GM18873 (cell line): ENCODE results near the gene RBBP5.
"Not testable (repeated sequence)": the region's sequence is repeated elsewhere in the genome, so short reads cannot be mapped to it uniquely, and the experiment has no call there.

ENCODE experiments used
- ATAC-seq: cut with Tn5 transposase; IDR thresholded peaks from one replicate; pipeline ENCODE4 v1.9.1; 2021; ENCODE audit warnings: mild to moderate bottlenecking, moderate library complexity, moderate number of reproducible peaks; ENCODE audit not compliant: unreplicated experiment, low FRiP score

The RBBP5 gene

GRCh38 chr1:205121660-205122488, at the start of gene RBBP5:
Gene RBBP5 (minus strand): TSS chr1:205121978. CDS start chr1:205121873, 105 bp downstream.
- ATAC-seq, result peak; percentile 85

GRCh38 chr1:205171369-205171768, 49.6 kb upstream of the RBBP5 start:
- no peak for ATAC-seq

GRCh38 chr1:205170532-205171269, 48.9 kb upstream of the RBBP5 start:
- no peak for ATAC-seq

DNA sequence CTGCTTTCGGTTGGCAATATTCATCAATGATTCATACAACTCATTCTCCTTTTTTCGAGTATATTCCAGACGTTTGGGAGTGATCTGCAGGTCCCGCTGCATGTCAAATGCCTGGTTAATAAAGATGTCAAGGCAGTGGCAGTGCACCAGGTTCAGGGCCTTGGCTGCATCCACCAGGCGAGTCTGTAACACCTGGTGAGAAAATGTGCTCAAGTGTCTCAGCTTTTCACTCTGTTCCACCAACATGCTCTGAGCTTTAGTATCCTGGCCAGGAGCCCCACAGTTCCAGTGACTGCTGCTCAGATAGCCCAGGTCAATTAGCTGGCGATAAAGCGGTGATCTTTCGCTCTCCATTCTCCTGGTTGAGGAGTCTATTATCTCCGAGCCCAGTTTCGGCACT, 47.5 kb upstream of the RBBP5 start:
- ATAC-seq, result no peak

GRCh38 chr1:205168291-205168690, 46.5 kb upstream of the RBBP5 start:
- ATAC-seq, result no peak

DNA sequence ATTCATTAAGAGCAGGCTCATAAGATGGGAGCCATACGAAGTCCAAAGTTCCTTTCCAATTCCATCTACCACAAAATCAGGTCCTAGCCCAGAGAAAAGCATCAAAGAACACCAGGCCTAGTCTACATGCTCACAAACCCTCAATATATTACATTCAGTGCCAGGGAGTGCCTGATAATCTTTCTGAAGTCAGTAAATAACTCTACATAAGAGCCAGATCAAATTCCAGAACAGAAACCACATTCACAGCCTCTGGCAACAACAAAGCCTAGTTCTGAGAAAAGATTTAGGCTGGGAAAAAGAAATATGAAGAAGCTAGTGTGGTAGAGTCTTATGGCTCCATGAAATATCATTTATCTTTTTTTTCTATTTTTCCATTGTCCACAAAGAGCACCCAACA, 40.5 kb upstream of the RBBP5 start:
- ATAC-seq, result no peak

- ATAC-seq, result no peak
These were observed 39.3 kb upstream of the RBBP5 start for GRCh38 chr1:205161076-205161475.

DNA sequence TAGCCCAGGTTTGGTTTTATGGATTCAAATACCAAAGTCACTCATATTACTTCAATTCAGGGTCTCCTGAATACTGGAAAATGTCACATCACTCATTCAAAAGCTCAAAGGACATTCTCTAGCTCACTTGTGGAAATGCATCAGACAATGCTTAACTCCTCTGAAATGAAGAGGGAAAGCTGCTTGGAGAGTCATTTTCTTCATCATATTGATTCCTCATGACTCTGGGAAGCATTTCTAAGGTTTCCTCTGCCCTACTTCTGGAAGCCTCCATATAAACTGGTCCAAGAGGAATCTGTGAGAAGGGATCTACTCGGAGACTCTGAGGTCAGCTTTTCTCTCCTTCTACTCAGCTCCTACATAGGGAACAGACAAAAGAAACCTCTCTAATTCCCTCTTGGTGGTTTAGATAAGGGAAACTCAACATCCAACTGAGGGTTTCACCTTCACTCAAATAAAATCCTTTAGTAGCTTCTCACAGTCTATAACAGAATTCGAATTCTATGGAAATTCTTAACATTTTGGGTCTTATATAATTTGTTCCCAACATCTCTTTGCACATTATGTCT, 36.4 kb upstream of the RBBP5 start:
- no peak for ATAC-seq

DNA sequence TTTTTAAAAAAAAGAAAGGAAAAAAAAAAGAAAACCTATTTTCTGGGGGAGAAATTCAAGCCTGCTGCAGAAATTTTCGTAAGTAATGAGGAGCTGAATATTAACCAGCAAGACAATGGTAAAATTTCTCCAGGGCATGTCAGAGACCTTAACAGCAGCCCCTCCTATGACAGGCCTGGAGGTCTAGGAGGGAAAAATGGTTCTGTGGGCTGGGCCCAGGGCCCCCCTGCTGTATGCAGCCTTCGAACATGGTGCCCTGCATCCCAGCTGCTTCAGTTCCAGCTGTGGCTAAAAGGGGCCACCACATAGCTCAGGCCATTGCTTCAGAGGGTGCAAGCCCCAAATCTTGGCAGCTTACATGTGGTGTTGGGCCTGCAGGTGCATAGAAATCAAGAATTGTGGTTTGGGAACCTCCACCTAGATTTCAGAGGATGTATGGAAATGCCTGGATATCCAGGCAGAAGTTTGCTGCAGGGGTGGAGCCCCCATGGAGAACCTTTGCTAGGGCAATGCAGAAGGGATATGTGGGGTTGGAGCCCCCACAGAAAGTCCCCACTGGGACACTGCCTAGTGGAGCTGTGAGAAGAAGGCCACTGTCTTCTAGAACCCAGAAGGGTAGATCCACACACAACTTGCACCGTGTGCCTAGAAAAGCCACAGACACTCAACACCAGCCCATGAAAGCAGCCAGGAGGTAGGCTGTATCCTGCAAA, 34.0 kb upstream of the RBBP5 start:
- not testable (repeated sequence) for ATAC-seq

DNA sequence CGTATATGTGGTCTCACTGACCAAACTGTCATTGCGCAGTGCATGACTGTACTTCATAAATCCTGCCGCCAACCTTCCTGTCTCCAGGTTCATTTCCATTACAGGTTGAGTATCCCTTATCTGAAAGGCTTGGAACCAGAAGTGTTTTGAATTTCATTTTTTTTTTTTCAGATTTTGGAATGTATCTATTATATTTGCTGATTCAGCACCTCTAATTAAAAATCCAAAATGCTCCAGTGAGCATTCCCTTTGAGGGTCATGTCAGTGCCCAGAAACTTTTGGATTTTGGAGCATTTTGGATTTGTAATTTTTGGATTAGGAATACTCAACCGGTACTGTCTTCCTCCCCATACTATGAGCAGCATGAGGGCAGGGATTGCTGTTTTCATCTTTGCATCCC, 30.7 kb upstream of the RBBP5 start:
- no peak for ATAC-seq

- ATAC-seq, result no peak
These were observed 29.1 kb upstream of the RBBP5 start for GRCh38 chr1:205150651-205151428.

DNA sequence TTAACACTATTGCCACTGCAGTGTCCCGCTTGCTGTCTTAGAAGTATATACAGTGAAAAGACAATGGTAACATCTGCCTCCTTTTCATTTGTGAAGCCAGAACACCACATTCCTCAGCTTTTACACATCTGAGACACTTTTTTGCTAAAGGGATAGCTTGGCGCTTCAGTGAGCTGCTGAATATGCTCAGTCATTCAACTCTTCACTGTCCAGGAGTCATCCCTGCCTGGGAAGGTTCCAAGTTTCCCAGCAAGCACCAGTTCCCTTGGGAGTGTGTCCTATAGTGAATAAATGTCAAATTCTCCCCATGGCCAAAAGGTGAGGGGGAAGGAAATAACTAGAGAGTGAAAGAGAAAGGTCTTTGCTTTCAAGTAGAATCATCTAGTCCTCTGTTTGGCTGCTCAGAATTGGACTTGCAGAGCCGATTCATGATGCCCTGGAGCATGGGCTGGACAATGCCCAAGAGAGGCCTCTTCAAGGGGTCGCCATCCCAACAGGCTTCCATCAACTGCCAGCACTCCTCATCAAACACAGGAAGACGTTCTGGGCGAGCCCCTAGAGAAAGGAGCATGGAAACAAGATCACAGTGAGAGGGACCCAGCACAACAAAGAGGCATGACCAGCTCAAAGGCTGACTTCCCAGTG, 25.5 kb upstream of the RBBP5 start:
- no peak for ATAC-seq

GRCh38 chr1:205144751-205145150, 23.0 kb upstream of the RBBP5 start:
- no peak for ATAC-seq

- no peak for ATAC-seq
These were observed 22.4 kb upstream of the RBBP5 start for GRCh38 chr1:205144046-205144720.

GRCh38 chr1:205142102-205142469, 20.3 kb upstream of the RBBP5 start:
- no peak for ATAC-seq

GRCh38 chr1:205141236-205142101, 19.7 kb upstream of the RBBP5 start:
- ATAC-seq, result no peak

DNA sequence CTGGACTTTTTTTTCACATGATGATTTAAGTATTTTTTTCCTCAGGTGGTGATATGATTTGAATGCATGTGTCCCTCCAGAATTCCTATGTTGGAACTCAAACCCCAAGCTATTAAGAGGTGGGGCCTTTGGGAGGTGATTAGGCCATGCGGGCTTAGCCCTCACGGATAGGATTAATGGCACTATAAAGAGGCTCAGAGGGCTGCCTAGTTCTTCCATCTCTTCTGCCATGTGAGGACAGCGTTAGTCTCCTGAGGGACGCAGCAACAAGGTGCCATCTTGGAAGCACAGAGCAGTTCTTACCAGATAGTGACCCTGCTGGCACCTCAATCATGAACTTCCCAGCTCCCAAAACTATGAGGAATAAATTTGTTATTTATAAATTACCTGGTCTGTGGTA, 18.3 kb upstream of the RBBP5 start:
- no peak for ATAC-seq

- no peak for ATAC-seq
These were observed 16.1 kb upstream of the RBBP5 start for GRCh38 chr1:205137901-205138300.
